ENCODE data around the gene PIEZO2.

The PIEZO2 gene

DNA sequence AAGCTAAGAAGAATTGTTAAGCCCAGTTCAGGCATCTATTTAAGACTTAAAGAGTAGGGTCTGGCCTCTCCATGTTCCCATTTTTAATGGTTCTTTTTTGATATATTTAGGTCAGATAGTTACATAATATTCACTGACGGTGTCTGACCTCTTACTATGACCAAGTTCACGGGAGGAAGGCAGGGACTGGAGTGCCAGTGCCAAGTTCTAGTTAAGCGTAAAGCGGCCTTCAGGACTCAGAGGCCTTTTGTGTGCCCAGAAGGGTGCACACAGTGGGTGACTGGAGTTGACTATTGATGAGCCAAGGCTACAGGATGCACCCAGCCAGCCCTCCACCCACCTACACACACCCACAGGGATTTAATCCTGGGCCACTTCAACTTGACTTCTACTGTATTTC is 290.9 kb downstream of the PIEZO2 start:
- no peaks in the 10 kb centered on the region for H3K79me1 ChIP-seq (replicated peaks; ENCODE audit: low read length, poor library complexity, severe bottlenecking)
- H3K4me2 ChIP-seq (ENCODE audit: low read length, poor library complexity, severe bottlenecking): no peak overlapping the region
- peaks cover 0 to 14% of the 10 kb centered on the region in 2 experiments for H3K27me3 ChIP-seq (ENCODE audit: control insufficient read depth in 1 of 2, insufficient read depth in 1 of 2, low read length in 2 of 2)
- WGBS: 100% methylated on average over 4 of the region's 4 CpGs
- no peak overlapping the region for H2AK5ac ChIP-seq (ENCODE audit: low read length, severe bottlenecking)
- no peak overlapping the region for H2BK15ac ChIP-seq (ENCODE audit: low read depth, poor library complexity, severe bottlenecking)
- H2BK120ac ChIP-seq (ENCODE audit: low read depth, low read length): no peak overlapping the region
- H3K18ac ChIP-seq (ENCODE audit: low read depth in 1 of 2, low read length in 2 of 2): peak overlapping the region; percentile 75 to 88
- peak overlapping the region in 1 of 2 experiments; percentile 50 for H3K23ac ChIP-seq (ENCODE audit: low read length in 2 of 2)
- H3K4ac ChIP-seq (ENCODE audit: low read depth in 1 of 2, low read length in 2 of 2): peak overlapping the region in 1 of 2 experiments; percentile 24
- H2BK12ac ChIP-seq (ENCODE audit: low read length in 2 of 2): peak overlapping the region in 1 of 2 experiments; percentile 95
- H2AFZ ChIP-seq (ENCODE audit: low read depth, low read length): no peak overlapping the region
- H2BK5ac ChIP-seq (ENCODE audit: low read depth, low read length, poor library complexity, severe bottlenecking): no peak overlapping the region
- H4K91ac ChIP-seq (ENCODE audit: low read length): peak overlapping the region; percentile 39
- DNase-seq: no peak
- H3K4me3 ChIP-seq (ENCODE audit: insufficient read depth in 1 of 2, low read depth in 1 of 2, low read length in 2 of 2): no peak overlapping the region
- H3K14ac ChIP-seq (ENCODE audit: low read length in 2 of 2): no peak overlapping the region
- H3K9ac ChIP-seq (ENCODE audit: low read length): no peak overlapping the region
- peak overlapping the region; percentile 75 for H4K8ac ChIP-seq (ENCODE audit: low read length)
- peaks cover 2% of the 10 kb centered on the region for H3K4me1 ChIP-seq (ENCODE audit: control insufficient read depth, insufficient read depth, low read depth, low read length)
- H3K36me3 ChIP-seq (ENCODE audit: control insufficient read depth in 1 of 2, insufficient read depth in 2 of 2, low read depth in 1 of 2, low read length in 2 of 2): peaks cover 0 to 3% of the 10 kb centered on the region in 2 experiments
- H3K27ac ChIP-seq (ENCODE audit: low read length, poor library complexity, severe bottlenecking): no peak overlapping the region
- no peaks in the 10 kb centered on the region for H3K9me3 ChIP-seq (ENCODE audit: control insufficient read depth, low read length)

DNA sequence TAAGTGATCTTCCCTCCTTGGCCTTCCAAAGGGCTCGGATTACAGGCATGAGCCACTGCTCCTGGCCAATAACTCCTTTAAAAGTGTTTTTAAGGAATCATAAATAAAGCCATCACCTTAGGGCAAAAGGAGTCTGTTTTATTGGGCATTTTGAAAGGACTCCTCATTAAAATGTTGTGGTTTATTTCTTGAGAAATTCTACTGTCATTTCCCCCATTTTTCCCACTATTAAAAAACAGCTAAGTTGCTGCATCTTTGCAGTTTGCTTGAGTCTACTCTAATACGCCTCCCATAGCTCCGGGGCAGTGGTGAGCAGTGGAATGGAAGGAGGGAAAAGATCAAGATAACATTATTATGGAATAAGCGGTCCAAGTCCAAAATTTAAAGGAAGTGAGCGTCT is 293.2 kb downstream of the PIEZO2 start:
- no peak overlapping the region for H2BK15ac ChIP-seq (ENCODE audit: low read depth, poor library complexity, severe bottlenecking)
- H3K27me3 ChIP-seq (ENCODE audit: control insufficient read depth in 1 of 2, insufficient read depth in 1 of 2, low read length in 2 of 2): peaks cover 0 to 14% of the 10 kb centered on the region in 2 experiments
- H3K79me1 ChIP-seq (replicated peaks; ENCODE audit: low read length, poor library complexity, severe bottlenecking): no peaks in the 10 kb centered on the region
- H3K23ac ChIP-seq (ENCODE audit: low read length in 2 of 2): no peak overlapping the region
- H3K4me1 ChIP-seq (ENCODE audit: control insufficient read depth, insufficient read depth, low read depth, low read length): peaks cover 2% of the 10 kb centered on the region
- no peak overlapping the region for H4K8ac ChIP-seq (ENCODE audit: low read length)
- no peak overlapping the region for H2AFZ ChIP-seq (ENCODE audit: low read depth, low read length)
- WGBS: 95% methylated on average over 4 of the region's 5 CpGs
- no peak overlapping the region for H2BK12ac ChIP-seq (ENCODE audit: low read length in 2 of 2)
- peaks cover 0 to 3% of the 10 kb centered on the region in 2 experiments for H3K36me3 ChIP-seq (ENCODE audit: control insufficient read depth in 1 of 2, insufficient read depth in 2 of 2, low read depth in 1 of 2, low read length in 2 of 2)
- no peak overlapping the region for H3K4me3 ChIP-seq (ENCODE audit: insufficient read depth in 1 of 2, low read depth in 1 of 2, low read length in 2 of 2)
- no peak overlapping the region for H3K4ac ChIP-seq (ENCODE audit: low read depth in 1 of 2, low read length in 2 of 2)
- no peak overlapping the region for H3K18ac ChIP-seq (ENCODE audit: low read depth in 1 of 2, low read length in 2 of 2)
- no peak overlapping the region for H2BK120ac ChIP-seq (ENCODE audit: low read depth, low read length)
- DNase-seq: no peak
- H3K14ac ChIP-seq (ENCODE audit: low read length in 2 of 2): no peak overlapping the region
- no peak overlapping the region for H3K4me2 ChIP-seq (ENCODE audit: low read length, poor library complexity, severe bottlenecking)
- H2BK5ac ChIP-seq (ENCODE audit: low read depth, low read length, poor library complexity, severe bottlenecking): no peak overlapping the region
- H3K9me3 ChIP-seq (ENCODE audit: control insufficient read depth, low read length): no peaks in the 10 kb centered on the region
- no peak overlapping the region for H4K91ac ChIP-seq (ENCODE audit: low read length)
- no peak overlapping the region for H3K27ac ChIP-seq (ENCODE audit: low read length, poor library complexity, severe bottlenecking)
- H3K9ac ChIP-seq (ENCODE audit: low read length): no peak overlapping the region
- no peak overlapping the region for H2AK5ac ChIP-seq (ENCODE audit: low read length, severe bottlenecking)

DNA sequence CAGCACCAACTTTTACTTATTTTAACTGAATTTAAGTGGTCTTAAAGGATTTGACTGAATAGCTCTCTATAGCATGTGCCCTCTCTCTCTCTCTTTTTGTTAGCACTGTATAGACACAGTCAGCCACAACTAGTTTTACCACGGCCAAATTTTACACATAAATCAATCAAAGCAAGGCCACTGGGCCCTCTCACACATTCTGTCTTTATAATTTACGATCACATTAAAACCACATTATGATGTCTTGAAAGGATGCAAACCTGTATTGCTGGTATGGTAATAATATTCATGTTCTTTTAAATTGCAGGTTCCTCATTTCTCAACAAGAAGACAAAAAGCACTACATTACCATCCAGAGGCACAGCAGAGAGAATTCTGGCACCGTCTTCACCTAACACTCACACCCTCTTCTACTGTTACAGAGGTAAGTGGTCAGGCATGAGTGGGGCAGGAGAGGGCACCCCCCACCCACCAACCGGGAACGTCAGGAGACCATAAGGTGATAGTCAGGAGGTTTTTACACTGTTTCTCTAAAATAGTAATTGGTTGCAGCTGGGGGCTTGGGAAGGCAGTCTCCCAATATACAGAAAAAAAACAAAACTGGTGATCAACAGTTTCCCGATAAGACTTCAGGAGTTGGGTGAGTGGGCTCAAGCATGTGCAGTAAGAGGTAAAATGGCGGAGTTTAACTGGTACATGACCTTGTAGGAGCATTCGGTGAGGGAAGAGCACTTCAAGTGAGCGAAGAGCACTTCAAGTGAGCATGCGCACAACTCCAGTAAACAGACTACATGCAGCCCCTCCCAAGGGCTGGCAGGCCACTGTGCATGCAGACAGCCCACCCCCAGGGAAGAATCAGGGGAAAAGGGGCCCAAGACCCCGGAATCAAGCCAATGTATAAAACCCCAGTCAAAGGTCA is 296.7 kb downstream of the PIEZO2 start:
- H3K36me3 ChIP-seq (ENCODE audit: control insufficient read depth in 1 of 2, insufficient read depth in 2 of 2, low read depth in 1 of 2, low read length in 2 of 2): no peaks in the 10 kb centered on the region
- H3K4me2 ChIP-seq (ENCODE audit: low read length, poor library complexity, severe bottlenecking): no peak overlapping the region
- H2AFZ ChIP-seq (ENCODE audit: low read depth, low read length): no peak overlapping the region
- peak overlapping the region; percentile 85 for H4K91ac ChIP-seq (ENCODE audit: low read length)
- peak overlapping the region; percentile 78 for H4K8ac ChIP-seq (ENCODE audit: low read length)
- no peak overlapping the region for H2AK5ac ChIP-seq (ENCODE audit: low read length, severe bottlenecking)
- peak overlapping the region; percentile 63 to 82 for H2BK12ac ChIP-seq (ENCODE audit: low read length in 2 of 2)
- H3K23ac ChIP-seq (ENCODE audit: low read length in 2 of 2): no peak overlapping the region
- H3K14ac ChIP-seq (ENCODE audit: low read length in 2 of 2): no peak overlapping the region
- peak overlapping the region; percentile 40 to 80 for H3K4ac ChIP-seq (ENCODE audit: low read depth in 1 of 2, low read length in 2 of 2)
- no peaks in the 10 kb centered on the region for H3K79me1 ChIP-seq (replicated peaks; ENCODE audit: low read length, poor library complexity, severe bottlenecking)
- WGBS: 79% methylated on average over 7 of the region's 11 CpGs
- no peak for DNase-seq
- peak overlapping the region; percentile 54 to 81 for H3K18ac ChIP-seq (ENCODE audit: low read depth in 1 of 2, low read length in 2 of 2)
- peak overlapping the region; percentile 71 for H2BK120ac ChIP-seq (ENCODE audit: low read depth, low read length)
- H2BK5ac ChIP-seq (ENCODE audit: low read depth, low read length, poor library complexity, severe bottlenecking): no peak overlapping the region
- no peak overlapping the region for H2BK15ac ChIP-seq (ENCODE audit: low read depth, poor library complexity, severe bottlenecking)
- H3K27ac ChIP-seq (ENCODE audit: low read length, poor library complexity, severe bottlenecking): no peak overlapping the region
- no peaks in the 10 kb centered on the region for H3K9me3 ChIP-seq (ENCODE audit: control insufficient read depth, low read length)
- no peaks in the 10 kb centered on the region for H3K4me1 ChIP-seq (ENCODE audit: control insufficient read depth, insufficient read depth, low read depth, low read length)
- H3K4me3 ChIP-seq (ENCODE audit: insufficient read depth in 1 of 2, low read depth in 1 of 2, low read length in 2 of 2): no peak overlapping the region
- no peak overlapping the region for H3K9ac ChIP-seq (ENCODE audit: low read length)
- peaks cover 0 to 10% of the 10 kb centered on the region in 2 experiments for H3K27me3 ChIP-seq (ENCODE audit: control insufficient read depth in 1 of 2, insufficient read depth in 1 of 2, low read length in 2 of 2)

DNA sequence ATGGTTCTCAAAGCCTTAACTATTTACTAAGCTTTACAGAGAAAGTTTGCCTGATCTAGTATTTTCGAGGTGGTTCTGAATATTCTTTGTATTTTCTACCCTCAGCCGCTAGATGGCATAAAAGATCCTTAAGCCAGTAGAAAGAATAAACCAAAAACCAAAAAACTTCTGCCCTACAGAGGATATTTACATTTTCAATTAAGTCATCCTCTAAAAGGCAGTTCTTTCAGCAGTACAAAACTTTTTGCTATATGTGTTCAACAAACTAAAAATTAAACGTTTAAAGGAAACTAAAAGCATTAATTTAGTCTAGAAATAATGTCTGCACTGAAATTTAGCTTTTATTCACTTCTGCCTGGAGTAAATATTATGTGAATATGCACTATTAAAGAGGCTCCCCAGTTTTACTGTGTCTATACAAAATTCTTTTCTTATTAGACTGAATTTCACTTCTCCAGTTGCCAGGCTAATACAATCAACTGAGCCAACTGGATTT is 297.5 kb downstream of the PIEZO2 start:
- Histone ChIP-seq H4K8ac (ENCODE audit: low read length) (no peak overlapping the region), H3K79me1 (replicated peaks; ENCODE audit: low read length, poor library complexity, severe bottlenecking) (no peaks in the 10 kb centered on the region), H2BK12ac (ENCODE audit: low read length in 2 of 2) (peak overlapping the region in 1 of 2 experiments; percentile 42), H3K27me3 (ENCODE audit: control insufficient read depth in 1 of 2, insufficient read depth in 1 of 2, low read length in 2 of 2) (peaks cover 0 to 8% of the 10 kb centered on the region in 2 experiments), H3K4me1 (ENCODE audit: control insufficient read depth, insufficient read depth, low read depth, low read length) (no peaks in the 10 kb centered on the region), H3K9ac (ENCODE audit: low read length) (no peak overlapping the region), H3K27ac (ENCODE audit: low read length, poor library complexity, severe bottlenecking) (no peak overlapping the region), H3K9me3 (ENCODE audit: control insufficient read depth, low read length) (no peaks in the 10 kb centered on the region), H3K14ac (ENCODE audit: low read length in 2 of 2) (no peak overlapping the region), H4K91ac (ENCODE audit: low read length) (no peak overlapping the region), H2AK5ac (ENCODE audit: low read length, severe bottlenecking) (no peak overlapping the region), H2BK120ac (ENCODE audit: low read depth, low read length) (no peak overlapping the region), H3K4ac (ENCODE audit: low read depth in 1 of 2, low read length in 2 of 2) (no peak overlapping the region), H2BK15ac (ENCODE audit: low read depth, poor library complexity, severe bottlenecking) (no peak overlapping the region), H3K23ac (ENCODE audit: low read length in 2 of 2) (no peak overlapping the region), H2AFZ (ENCODE audit: low read depth, low read length) (no peak overlapping the region), H3K4me3 (ENCODE audit: insufficient read depth in 1 of 2, low read depth in 1 of 2, low read length in 2 of 2) (no peak overlapping the region), H3K36me3 (ENCODE audit: control insufficient read depth in 1 of 2, insufficient read depth in 2 of 2, low read depth in 1 of 2, low read length in 2 of 2) (no peaks in the 10 kb centered on the region), H2BK5ac (ENCODE audit: low read depth, low read length, poor library complexity, severe bottlenecking) (no peak overlapping the region), H3K18ac (ENCODE audit: low read depth in 1 of 2, low read length in 2 of 2) (no peak overlapping the region), H3K4me2 (ENCODE audit: low read length, poor library complexity, severe bottlenecking) (no peak overlapping the region)
- WGBS: 0% methylated on average over 2 of the region's 3 CpGs
- DNase-seq: peak; percentile 76

Data from mesenchymal stem cell (in vitro differentiated cells and primary cell).